ENCODE results near the gene TMEM185B.

TMEM185B gene

GRCh38 chr2:120250640-120251039 is 27.4 kb upstream of the TMEM185B start:
- H3K4me3 ChIP-seq (ENCODE audit: low read depth in 1 of 2, low read length in 1 of 2): no peak overlapping the region
- H3K27ac ChIP-seq: no peak overlapping the region
- TF ChIP-seq CTCF (IDR thresholded peaks at IDR 0.05): no peak
- no peaks in the 10 kb centered on the region for H3K9me3 ChIP-seq
- H3K4me1 ChIP-seq (ENCODE audit: control insufficient read depth in 1 of 2, insufficient read depth in 1 of 2, low read depth in 1 of 2, low read length in 1 of 2): peaks cover 38 to 39% of the 10 kb centered on the region in 2 experiments
- H3K27me3 ChIP-seq: no peaks in the 10 kb centered on the region
- H3K36me3 ChIP-seq: no peaks in the 10 kb centered on the region

GRCh38 chr2:120247851-120248250 is 24.7 kb upstream of the TMEM185B start:
- no peak for TF ChIP-seq CTCF (IDR thresholded peaks at IDR 0.05)
- Histone ChIP-seq H3K4me1 (ENCODE audit: control insufficient read depth in 1 of 2, insufficient read depth in 1 of 2, low read depth in 1 of 2, low read length in 1 of 2) (peaks cover 13 to 15% of the 10 kb centered on the region in 2 experiments), H3K27ac (no peak overlapping the region), H3K9me3 (no peaks in the 10 kb centered on the region), H3K36me3 (no peaks in the 10 kb centered on the region), H3K27me3 (no peaks in the 10 kb centered on the region), H3K4me3 (ENCODE audit: low read depth in 1 of 2, low read length in 1 of 2) (no peak overlapping the region)

- Histone ChIP-seq H3K9me3 (no peaks in the 10 kb centered on the region), H3K27ac (no peak overlapping the region), H3K27me3 (no peaks in the 10 kb centered on the region), H3K4me1 (ENCODE audit: control insufficient read depth in 1 of 2, insufficient read depth in 1 of 2, low read depth in 1 of 2, low read length in 1 of 2) (peaks cover 9% of the 10 kb centered on the region in 2 experiments), H3K4me3 (ENCODE audit: low read depth in 1 of 2, low read length in 1 of 2) (no peak overlapping the region), H3K36me3 (no peaks in the 10 kb centered on the region)
- no peak for TF ChIP-seq CTCF (IDR thresholded peaks at IDR 0.05)
Measured at GRCh38 chr2:120246546-120247300, 23.5 kb upstream of the TMEM185B start.

- no peak overlapping the region for H3K4me3 ChIP-seq (ENCODE audit: low read depth in 1 of 2, low read length in 1 of 2)
- H3K27me3 ChIP-seq: no peaks in the 10 kb centered on the region
- H3K4me1 ChIP-seq (ENCODE audit: control insufficient read depth in 1 of 2, insufficient read depth in 1 of 2, low read depth in 1 of 2, low read length in 1 of 2): no peaks in the 10 kb centered on the region
- no peaks in the 10 kb centered on the region for H3K9me3 ChIP-seq
- no peaks in the 10 kb centered on the region for H3K36me3 ChIP-seq
- TF ChIP-seq CTCF (IDR thresholded peaks at IDR 0.05): no peak
- H3K27ac ChIP-seq: no peak overlapping the region
Measured at GRCh38 chr2:120245520-120246332, 22.5 kb upstream of the TMEM185B start.

- no peak overlapping the region for H3K27ac ChIP-seq
- H3K9me3 ChIP-seq: no peaks in the 10 kb centered on the region
- H3K4me3 ChIP-seq (ENCODE audit: low read depth in 1 of 2, low read length in 1 of 2): no peak overlapping the region
- H3K27me3 ChIP-seq: no peaks in the 10 kb centered on the region
- no peak for TF ChIP-seq CTCF (IDR thresholded peaks at IDR 0.05)
- H3K36me3 ChIP-seq: no peaks in the 10 kb centered on the region
- no peaks in the 10 kb centered on the region for H3K4me1 ChIP-seq (ENCODE audit: control insufficient read depth in 1 of 2, insufficient read depth in 1 of 2, low read depth in 1 of 2, low read length in 1 of 2)
Measured at GRCh38 chr2:120244656-120245519, 21.7 kb upstream of the TMEM185B start.
